Upper lobe of left lung (tissue), 6 donors: ENCODE measurements around the gene CLSTN1. TPM values are rescaled to one million over a fixed set of nuclear protein-coding genes. Genes with fewer than 3 reads are reported as not detected.

Experiments used
- ATAC-seq, 2 donors: fragments of 200-7000 bp; cut with Tn5 transposase; one replicate each; pipeline ENCODE4 v1.9.1; 2022; ENCODE audit warnings: mild to moderate bottlenecking in 2 of 2, moderate library complexity in 2 of 2; ENCODE audit not compliant: low FRiP score in 2 of 2
- DNase-seq, 2 donors: peaks; one replicate each; pipeline ENCODE4 v3.0.0-alpha.2; 2019 to 2020
- H3K27ac ChIP-seq, 4 donors: fragments of 200-600 bp; sonication (generic); one replicate each; pipeline ENCODE4 v1.5.1; 2016 to 2019
- H3K27me3 ChIP-seq, 4 donors: fragments of 200-600 bp; sonication (generic); one replicate each; pipeline ENCODE4 v1.5.1; 2017 to 2019
- H3K36me3 ChIP-seq, 4 donors: fragments of 200-600 bp; sonication (generic); one replicate each; pipeline ENCODE4 v1.5.1; 2016 to 2019
- H3K4me1 ChIP-seq, 4 donors: fragments of 200-600 bp; sonication (generic); one replicate each; pipeline ENCODE4 v1.5.1; 2018 to 2019
- H3K4me3 ChIP-seq, 4 donors: fragments of 200-600 bp; sonication (generic); one replicate each; pipeline ENCODE4 v1.5.1; 2017 to 2019; ENCODE audit warnings: mild to moderate bottlenecking in 2 of 4, moderate library complexity in 1 of 4
- H3K9me3 ChIP-seq, 4 donors: fragments of 200-600 bp; sonication (generic); one replicate each; pipeline ENCODE4 v1.5.1; 2018 to 2019
- CTCF ChIP-seq, 6 experiments: fragments of 450-650 bp in 4 of 6; fragments of 200-600 bp in 2 of 6; sonication (generic) in 2 of 6; IDR thresholded peaks; one replicate each; pipeline ENCODE4 v1.5.1; 2016 to 2019; ENCODE audit warnings: antibody characterized with exemption in 6 of 6
- EP300 ChIP-seq, 4 donors: sonication (generic); formaldehyde crosslinking; IDR thresholded peaks; one replicate each; pipeline ENCODE4 v1.5.1; 2017; ENCODE audit warnings: antibody characterized with exemption in 4 of 4, control low read depth in 2 of 4
- POLR2A ChIP-seq, 4 donors: fragments of 450-650 bp; IDR thresholded peaks; one replicate each; pipeline ENCODE4 v1.5.1; 2016 to 2017; ENCODE audit warnings: antibody characterized with exemption in 4 of 4, mild to moderate bottlenecking in 2 of 4
- POLR2AphosphoS5 ChIP-seq, 2 donors: sonication (generic); formaldehyde crosslinking; IDR thresholded peaks; one replicate each; pipeline ENCODE4 v1.5.1; 2017; ENCODE audit warnings: antibody characterized with exemption in 2 of 2
- WGBS, 2 donors: methylation state at CpG; one replicate each; pipeline ENCODE4 v1.1.5; 2017 to 2018; 5-methylcytosine and 5-hydroxymethylcytosine counted together
- total RNA-seq, 6 donors: library from RNA; depleted of rRNA in 4 of 6; stranded (reverse); fragments of >200 nt in 4 of 6; gene quantifications; one replicate each; pipeline versions ENCODE4 v1.1.0 to v1.2.1, GENCODE V29; 2016 to 2021
- donor health status: DM: no; HTN: no; CAD: no; lungs with moderate emphysema.
- donor health status: DM: no; HTN: yes; CAD: no; lungs with severe emphysema.

Gene CLSTN1
- total RNA-seq, 6 donors from 2014 or later, result 35.6 to 82.7 (median 59.5) TPM

DNA sequence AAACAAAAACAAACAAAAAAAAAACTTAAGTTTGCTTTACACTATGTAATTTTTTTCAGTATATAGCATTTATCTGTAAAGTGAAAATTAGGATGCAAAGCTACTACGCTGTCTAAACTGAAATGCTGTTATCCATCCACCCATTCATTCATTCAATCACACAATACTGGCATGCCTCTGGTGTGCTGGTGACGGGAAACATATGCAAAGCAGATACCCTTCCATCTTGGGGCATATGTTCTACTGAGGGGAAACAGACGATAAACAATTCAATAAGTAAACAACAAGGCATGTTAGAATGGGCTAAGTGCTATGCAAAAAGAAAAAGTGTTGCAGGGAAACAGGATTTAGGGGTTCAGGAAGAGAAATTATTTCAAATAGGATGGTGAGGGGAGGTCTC, 3.2 kb downstream of the CLSTN1 start:
- Histone ChIP-seq H3K27me3 (no peaks in the 10 kb centered on the region), H3K36me3 (no peaks in the 10 kb centered on the region), H3K4me1 (peaks cover 23 to 32% (median 25%) of the 10 kb centered on the region in 4 donors), H3K4me3 (no peak overlapping the region), H3K27ac (no peak overlapping the region), H3K9me3 (no peaks in the 10 kb centered on the region)
- no peak for ATAC-seq
- no peak for DNase-seq
- WGBS, 2 donors, result 81 to 83% methylated on average over 3 of the region's 3 CpGs
- TF ChIP-seq EP300 (IDR thresholded peaks at IDR 0.05) (no peak), CTCF (IDR thresholded peaks at IDR 0.05) (no peak), POLR2AphosphoS5 (IDR thresholded peaks at IDR 0.05) (no peak), POLR2A (IDR thresholded peaks at IDR 0.05) (no peak)

- Histone ChIP-seq H3K4me1 (peaks cover 9 to 11% (median 10%) of the 10 kb centered on the region in 4 donors), H3K36me3 (no peaks in the 10 kb centered on the region), H3K27me3 (no peaks in the 10 kb centered on the region), H3K9me3 (no peaks in the 10 kb centered on the region), H3K27ac (no peak overlapping the region), H3K4me3 (no peak overlapping the region)
- DNase-seq, result no peak
- no peak for TF ChIP-seq POLR2A (IDR thresholded peaks at IDR 0.05)
- no peak for TF ChIP-seq POLR2AphosphoS5 (IDR thresholded peaks at IDR 0.05)
- TF ChIP-seq EP300 (IDR thresholded peaks at IDR 0.05), result no peak
- no peak for TF ChIP-seq CTCF (IDR thresholded peaks at IDR 0.05)
- WGBS, 2 donors, result 97% methylated on average over 4 of the region's 4 CpGs
- no peak for ATAC-seq
Observed at GRCh38 chr1:9817734-9818133, 6.0 kb downstream of the CLSTN1 start.

DNA sequence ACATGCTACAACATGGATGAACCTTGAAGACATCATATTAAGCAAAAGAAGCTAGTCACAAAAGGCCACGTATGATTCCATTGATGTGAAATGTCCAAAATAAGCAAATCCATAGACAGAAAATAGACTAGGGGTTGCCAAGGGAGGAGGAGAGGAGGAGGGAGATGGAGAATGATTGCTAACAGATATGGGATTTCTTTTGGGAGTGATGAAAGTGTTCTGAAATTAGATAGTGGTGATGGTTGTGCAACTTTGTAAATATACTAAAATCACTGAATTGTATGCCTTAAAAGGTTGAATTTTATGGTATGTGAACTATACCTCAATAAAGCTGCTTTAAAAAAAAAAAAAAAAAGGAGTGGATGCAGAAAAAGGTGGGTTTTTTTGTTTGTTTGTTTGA, 7.6 kb downstream of the CLSTN1 start:
- H3K36me3 ChIP-seq, result no peaks in the 10 kb centered on the region
- H3K27ac ChIP-seq, result no peak overlapping the region
- H3K4me1 ChIP-seq, result peaks cover 0 to 4% (median 0%) of the 10 kb centered on the region in 4 donors
- H3K4me3 ChIP-seq, result no peak overlapping the region
- DNase-seq (no peak), ATAC-seq (no peak)
- H3K27me3 ChIP-seq, result no peaks in the 10 kb centered on the region
- WGBS, 2 donors, result 66 to 70% methylated on average over 1 of the region's 1 CpG
- no peak for TF ChIP-seq POLR2A (IDR thresholded peaks at IDR 0.05)
- TF ChIP-seq POLR2AphosphoS5 (IDR thresholded peaks at IDR 0.05), result no peak
- TF ChIP-seq EP300 (IDR thresholded peaks at IDR 0.05), result no peak
- no peak for TF ChIP-seq CTCF (IDR thresholded peaks at IDR 0.05)
- no peaks in the 10 kb centered on the region for H3K9me3 ChIP-seq

DNA sequence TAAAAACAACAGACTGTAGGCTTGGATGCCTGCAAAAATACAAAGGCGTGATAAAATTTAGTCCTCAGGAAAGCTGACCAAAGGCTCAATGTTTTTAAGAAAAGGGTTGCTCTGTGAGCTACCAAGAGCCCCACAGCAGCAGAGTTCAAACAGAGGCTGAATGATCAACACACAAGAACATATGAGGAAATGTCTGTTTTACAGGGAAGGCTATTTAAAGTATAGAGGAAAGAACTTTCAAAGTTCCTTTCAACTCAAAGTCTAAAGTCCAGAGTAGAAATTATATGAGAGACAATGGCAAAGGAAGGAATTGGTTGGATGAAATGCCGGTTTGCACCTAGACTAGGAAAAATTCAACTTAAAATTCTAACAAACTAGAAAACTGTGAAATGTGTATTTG, 8.6 kb downstream of the CLSTN1 start:
- WGBS, 2 donors, result 78 to 90% methylated on average over 2 of the region's 2 CpGs
- ATAC-seq (no peak), DNase-seq (no peak)
- TF ChIP-seq EP300 (IDR thresholded peaks at IDR 0.05) (no peak), POLR2AphosphoS5 (IDR thresholded peaks at IDR 0.05) (no peak), CTCF (IDR thresholded peaks at IDR 0.05) (no peak), POLR2A (IDR thresholded peaks at IDR 0.05) (no peak)
- Histone ChIP-seq H3K9me3 (no peaks in the 10 kb centered on the region), H3K27ac (no peak overlapping the region), H3K36me3 (no peaks in the 10 kb centered on the region), H3K27me3 (no peaks in the 10 kb centered on the region), H3K4me3 (no peak overlapping the region), H3K4me1 (peaks cover 0 to 9% (median 0%) of the 10 kb centered on the region in 4 donors)

DNA sequence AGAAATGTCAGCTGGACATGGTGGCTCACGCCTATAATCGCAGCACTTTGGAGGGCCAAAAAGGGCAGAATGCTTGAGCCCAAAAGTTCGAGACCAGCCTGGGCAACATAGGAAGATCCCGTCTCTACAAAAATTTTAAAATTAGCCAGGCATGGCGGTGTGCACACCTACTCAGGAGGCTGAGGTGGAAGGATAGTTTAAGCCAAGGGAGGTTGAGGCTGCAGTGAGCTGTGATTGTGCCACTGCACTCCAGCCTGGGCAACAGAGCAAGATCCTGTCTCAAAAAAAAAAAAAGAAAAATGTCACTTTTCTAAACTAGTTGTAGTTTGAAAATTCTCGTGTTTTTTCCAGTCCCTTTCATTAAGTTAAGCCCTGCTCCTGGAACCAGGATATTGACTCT, 9.1 kb downstream of the CLSTN1 start:
- no peak for DNase-seq
- TF ChIP-seq POLR2A (IDR thresholded peaks at IDR 0.05), result no peak
- 93 to 95% methylated on average over 6 of the region's 6 CpGs for WGBS, 2 donors
- Histone ChIP-seq H3K36me3 (no peaks in the 10 kb centered on the region), H3K9me3 (no peaks in the 10 kb centered on the region), H3K4me1 (peaks cover 0 to 10% (median 2%) of the 10 kb centered on the region in 4 donors), H3K27ac (no peak overlapping the region), H3K27me3 (no peaks in the 10 kb centered on the region), H3K4me3 (no peak overlapping the region)
- no peak for ATAC-seq
